HEK293T (cell line): ENCODE data around the gene CELA3B.
"Not testable (repeated sequence)": the region's sequence is repeated elsewhere in the genome, so short reads cannot be mapped to it uniquely, and the experiment has no call there.

Experiments used
- CTCF ChIA-PET: fragments of 350-600 bp; formaldehyde crosslinking; extraction: SDS; loops from one replicate; lab custom pipeline; 2021; ENCODE audit warnings: antibody characterized with exemption, inconsistent platforms; lab: Yijun Ruan, JAX
- POLR2A ChIA-PET: fragments of 350-600 bp; formaldehyde crosslinking; extraction: SDS; loops from one replicate; lab custom pipeline; 2020; ENCODE audit warnings: antibody characterized with exemption, inconsistent platforms; lab: Yijun Ruan, JAX
- DNase-seq: peaks from one replicate; pipeline ENCODE4 v3.0.0; 2012; ENCODE audit warnings: mixed read lengths; ENCODE audit errors: extremely low spot score
- BHLHE40 ChIP-seq: fragments of 450-650 bp; IDR thresholded peaks from 2 replicates; pipeline ENCODE4 v1.6.1; 2016; ENCODE audit warnings: mild to moderate bottlenecking, moderate library complexity, borderline replicate concordance
- ELF4 ChIP-seq: fragments of 450-650 bp; IDR thresholded peaks from 2 replicates; pipeline ENCODE4 v1.6.1; 2017; ENCODE audit warnings: antibody characterized with exemption
- FOXA1 ChIP-seq: fragments of 450-650 bp; IDR thresholded peaks from 2 replicates; pipeline ENCODE4 v1.6.1; 2016; ENCODE audit warnings: mild to moderate bottlenecking
- FOXK2 ChIP-seq: fragments of 450-650 bp; IDR thresholded peaks from 2 replicates; pipeline ENCODE4 v1.6.1; 2016; ENCODE audit warnings: mild to moderate bottlenecking
- HDGF ChIP-seq: fragments of 450-650 bp; IDR thresholded peaks from 2 replicates; pipeline ENCODE4 v1.6.1; 2017; ENCODE audit warnings: antibody characterized with exemption, borderline replicate concordance
- NFRKB ChIP-seq: fragments of 450-650 bp; IDR thresholded peaks from 2 replicates; pipeline ENCODE4 v1.6.1; 2016; ENCODE audit warnings: mild to moderate bottlenecking, moderate library complexity
- PKNOX1 ChIP-seq: fragments of 450-650 bp; IDR thresholded peaks from 2 replicates; pipeline ENCODE4 v1.6.1; 2016
- SP1 ChIP-seq: fragments of 450-650 bp; IDR thresholded peaks from 2 replicates; pipeline ENCODE4 v1.6.1; 2017
- SUZ12 ChIP-seq: fragments of 450-650 bp; IDR thresholded peaks from 2 replicates; pipeline ENCODE4 v1.6.1; 2016; ENCODE audit warnings: mild to moderate bottlenecking
- TARDBP ChIP-seq: fragments of 450-650 bp; IDR thresholded peaks from 2 replicates; pipeline ENCODE4 v1.6.1; 2016
- ZNF384 ChIP-seq: fragments of 450-650 bp; IDR thresholded peaks from 2 replicates; pipeline ENCODE4 v1.6.1; 2016

The CELA3B gene

GRCh38 chr1:22007262-22007661 lies 30.4 kb downstream of the CELA3B start:
- POLR2A ChIA-PET, DNase-seq: not testable (repeated sequence)
- CTCF ChIA-PET = interaction anchor here (0.7 kb wide), 1 partner anchor 789 kb away, joined by 3 read pairs; no protein-coding TSS in a partner anchor

GRCh38 chr1:22009566-22009965 lies 32.7 kb downstream of the CELA3B start:
- DNase-seq, POLR2A ChIA-PET, CTCF ChIA-PET: not testable (repeated sequence)

- CTCF ChIA-PET = not testable (repeated sequence)
Measured at GRCh38 chr1:22012752-22013151, 35.9 kb downstream of the CELA3B start.

GRCh38 chr1:22014575-22015206 lies 37.9 kb downstream of the CELA3B start:
- POLR2A ChIA-PET = interaction anchor here (0.8 kb wide), 1 partner anchor 10 kb away, joined by 3 read pairs; no protein-coding TSS in a partner anchor
- CTCF ChIA-PET, DNase-seq: not testable (repeated sequence)

More at GRCh38 chr1:22012752-22013151, 35.9 kb downstream of the CELA3B start:
- DNase-seq, POLR2A ChIA-PET: not testable (repeated sequence)

GRCh38 chr1:22018583-22019559 lies 42.0 kb downstream of the CELA3B start:
- POLR2A ChIA-PET = no interaction called here
- TF ChIP-seq SUZ12 (no peak), PKNOX1 (0 out of 2 replicates have a peak, but pooled peaks have one; percentile 37)
- no peak for DNase-seq
- CTCF ChIA-PET = interaction anchor here (0.7 kb wide), 1 partner anchor 792 kb away, joined by 5 read pairs; no protein-coding TSS in a partner anchor

GRCh38 chr1:22021061-22021460 lies 44.2 kb downstream of the CELA3B start:
- CTCF ChIA-PET = interaction anchor here (0.6 to 0.8 kb wide), 3 partner anchors 16 to 266 kb away, joined by 3 to 6 read pairs (median 4); no protein-coding TSS in a partner anchor
- TF ChIP-seq ZNF384 = no peak
- no peak for TF ChIP-seq TARDBP
- TF ChIP-seq BHLHE40 = no peak
- TF ChIP-seq FOXK2 = no peak
- TF ChIP-seq SUZ12 = no peak
- POLR2A ChIA-PET = no interaction called here
- DNase-seq = no peak

- TF ChIP-seq PKNOX1 = peak; percentile 90
- no peak for TF ChIP-seq TARDBP
- no peak for TF ChIP-seq HDGF
- ChIA-PET POLR2A (interaction anchor here (0.7 to 2.4 kb wide), 21 partner anchors 9 to 402 kb away, joined by 3 to 58 read pairs (median 4); partner anchors contain the start of genes CDC42 and HSPG2), CTCF (interaction anchor here (1.1 to 1.3 kb wide), 2 partner anchors 19 to 243 kb away, joined by 4 to 5 read pairs; no protein-coding TSS in a partner anchor)
- DNase-seq = peak; percentile 55
Measured at GRCh38 chr1:22024485-22025367, 47.9 kb downstream of the CELA3B start.

GRCh38 chr1:22025368-22026155 lies 48.7 kb downstream of the CELA3B start:
- CTCF ChIA-PET = interaction anchor here (1.3 kb wide), 1 partner anchor 20 kb away, joined by 5 read pairs; no protein-coding TSS in a partner anchor
- peak; percentile 84 for DNase-seq
- POLR2A ChIA-PET = interaction anchor here (0.6 to 2.4 kb wide), 19 partner anchors 10 to 485 kb away, joined by 3 to 58 read pairs (median 4); partner anchors contain the start of gene CDC42
- no peak for TF ChIP-seq NFRKB
- TF ChIP-seq PKNOX1 = peak; percentile 51
- TF ChIP-seq TARDBP = no peak
- no peak for TF ChIP-seq SP1
- TF ChIP-seq ELF4 = peak; percentile 78
- TF ChIP-seq FOXK2 = no peak
- TF ChIP-seq FOXA1 = no peak
- no peak for TF ChIP-seq SUZ12
